Fibroblast of lung (primary cell): ENCODE data around the gene DDB1.

Experiments
- CTCF ChIP-seq, 2 donors: IDR thresholded peaks in 1 of 2; conservative IDR thresholded peaks in 1 of 2; 1 replicate in 1 of 2; 2 replicates in 1 of 2; pipeline ENCODE4 v1.5.1; 2011 to 2012; ENCODE audit warnings: low read length in 2 of 2, control low read depth in 1 of 2, inconsistent platforms in 1 of 2, low read depth in 1 of 2, mild to moderate bottlenecking in 1 of 2
- EZH2 ChIP-seq: IDR thresholded peaks from 2 replicates; pipeline ENCODE4 v1.5.1; 2012; ENCODE audit warnings: low read length, control low read depth, mild to moderate bottlenecking; ENCODE audit errors: missing control alignments

- TF ChIP-seq CTCF (conservative IDR thresholded peaks at IDR 0.05 in 1 of 2, IDR thresholded peaks at IDR 0.05 in 1 of 2; ENCODE audit: low read depth in 1 of 2, low read length in 2 of 2) = no peak
- no peak for TF ChIP-seq EZH2
Observed at GRCh38 chr11:61347916-61348461, 15.1 kb upstream of the DDB1 start.
